Osteoblast (primary cell): ENCODE results near the gene PIP4K2C. TPM values are rescaled to one million over a fixed set of nuclear protein-coding genes. Genes with fewer than 3 reads are reported as not detected.
A peak's percentile ranks its signal among the peaks of the same experiment; 100 is the strongest.

ENCODE experiments used
- DNase-seq: peaks from one replicate; pipeline ENCODE4 v3.0.0; 2011; ENCODE audit warnings: low spot score, mixed read lengths; ENCODE audit not compliant: insufficient read length; ENCODE audit errors: missing footprints
- H2AFZ ChIP-seq: 2 replicates; pipeline ENCODE4 v1.6.0; 2011; ENCODE audit warnings: mild to moderate bottlenecking, low read length
- H3K27ac ChIP-seq: 2 replicates; pipeline ENCODE4 v1.5.1; 2011; ENCODE audit warnings: mild to moderate bottlenecking, low read depth, low read length, moderate library complexity
- H3K27me3 ChIP-seq: 2 replicates; pipeline ENCODE4 v1.6.0; 2012; ENCODE audit warnings: mild to moderate bottlenecking, control low read depth, inconsistent platforms, low read length, moderate library complexity; ENCODE audit not compliant: insufficient read depth
- H3K36me3 ChIP-seq: 2 replicates; pipeline ENCODE4 v1.5.1; 2011; ENCODE audit warnings: mild to moderate bottlenecking, low read length, control low read depth, moderate library complexity; ENCODE audit not compliant: insufficient read depth
- H3K4me1 ChIP-seq: 2 replicates; pipeline ENCODE4 v1.5.1; 2011; ENCODE audit warnings: mild to moderate bottlenecking, low read length, control low read depth, moderate library complexity; ENCODE audit not compliant: insufficient read depth
- H3K4me2 ChIP-seq: 2 replicates; pipeline ENCODE4 v1.6.0; 2011; ENCODE audit warnings: mild to moderate bottlenecking, low read length; ENCODE audit not compliant: insufficient read depth
- H3K4me3 ChIP-seq: fragments of 200-600 bp; sonication (generic); 3 replicates; pipeline ENCODE4 v1.5.1; 2012; ENCODE audit warnings: mild to moderate bottlenecking, low read length, inconsistent platforms; ENCODE audit not compliant: insufficient read depth
- H3K79me2 ChIP-seq: 2 replicates; pipeline ENCODE4 v1.6.0; 2012; ENCODE audit warnings: mild to moderate bottlenecking, low read length, control low read depth, inconsistent platforms; ENCODE audit not compliant: insufficient read depth
- H3K9me3 ChIP-seq: 2 replicates; pipeline ENCODE4 v1.5.1; 2011; ENCODE audit warnings: low read depth, low read length, control low read depth
- H4K20me1 ChIP-seq: 2 replicates; pipeline ENCODE4 v1.6.0; 2012; ENCODE audit warnings: mild to moderate bottlenecking, low read length, control low read depth; ENCODE audit not compliant: insufficient read depth
- total RNA-seq: library from RNA; depleted of rRNA; stranded (reverse); fragments of >200 nt; gene quantifications from 2 replicates; pipeline ENCODE4 v1.2.3, GENCODE V29; 2012
- TF ChIP-seq, protein P1 (sequence below): IDR thresholded peaks from 2 replicates; pipeline ENCODE4 v1.5.1; 2011; ENCODE audit warnings: mild to moderate bottlenecking, low read depth, low read length, moderate library complexity; ENCODE audit errors: extremely low read depth

PIP4K2C gene
- total RNA-seq, 1 donor, result 36.6 TPM

GRCh38 chr12:57629897-57630471 is 39.0 kb downstream of the PIP4K2C start:
- Histone ChIP-seq H3K36me3 (no peaks in the 10 kb centered on the region), H3K27ac (no peak overlapping the region)

GRCh38 chr12:57630891-57631433 is 40.0 kb downstream of the PIP4K2C start:
- Histone ChIP-seq H3K27me3 (peaks cover 42% of the 10 kb centered on the region), H3K9me3 (no peaks in the 10 kb centered on the region), H3K27ac (no peak overlapping the region), H3K79me2 (no peaks in the 10 kb centered on the region), H3K4me3 (no peak overlapping the region), H3K4me1 (no peaks in the 10 kb centered on the region), H3K36me3 (no peaks in the 10 kb centered on the region), H4K20me1 (no peaks in the 10 kb centered on the region), H2AFZ (no peak overlapping the region), H3K4me2 (no peak overlapping the region)
- DNase-seq, result peak; percentile 64
- TF ChIP-seq, protein P1, sequence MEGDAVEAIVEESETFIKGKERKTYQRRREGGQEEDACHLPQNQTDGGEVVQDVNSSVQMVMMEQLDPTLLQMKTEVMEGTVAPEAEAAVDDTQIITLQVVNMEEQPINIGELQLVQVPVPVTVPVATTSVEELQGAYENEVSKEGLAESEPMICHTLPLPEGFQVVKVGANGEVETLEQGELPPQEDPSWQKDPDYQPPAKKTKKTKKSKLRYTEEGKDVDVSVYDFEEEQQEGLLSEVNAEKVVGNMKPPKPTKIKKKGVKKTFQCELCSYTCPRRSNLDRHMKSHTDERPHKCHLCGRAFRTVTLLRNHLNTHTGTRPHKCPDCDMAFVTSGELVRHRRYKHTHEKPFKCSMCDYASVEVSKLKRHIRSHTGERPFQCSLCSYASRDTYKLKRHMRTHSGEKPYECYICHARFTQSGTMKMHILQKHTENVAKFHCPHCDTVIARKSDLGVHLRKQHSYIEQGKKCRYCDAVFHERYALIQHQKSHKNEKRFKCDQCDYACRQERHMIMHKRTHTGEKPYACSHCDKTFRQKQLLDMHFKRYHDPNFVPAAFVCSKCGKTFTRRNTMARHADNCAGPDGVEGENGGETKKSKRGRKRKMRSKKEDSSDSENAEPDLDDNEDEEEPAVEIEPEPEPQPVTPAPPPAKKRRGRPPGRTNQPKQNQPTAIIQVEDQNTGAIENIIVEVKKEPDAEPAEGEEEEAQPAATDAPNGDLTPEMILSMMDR, result no peak

More at GRCh38 chr12:57629897-57630471, 39.0 kb downstream of the PIP4K2C start:
- H3K4me1 ChIP-seq, result no peaks in the 10 kb centered on the region
- peak; percentile 29 for DNase-seq
- no peaks in the 10 kb centered on the region for H3K9me3 ChIP-seq
- TF ChIP-seq, protein P1, result no peak
- no peaks in the 10 kb centered on the region for H4K20me1 ChIP-seq
- H2AFZ ChIP-seq, result no peak overlapping the region
- H3K27me3 ChIP-seq, result peaks cover 40% of the 10 kb centered on the region
- H3K4me3 ChIP-seq, result no peak overlapping the region
- no peak overlapping the region for H3K4me2 ChIP-seq
- H3K79me2 ChIP-seq, result no peaks in the 10 kb centered on the region

DNA sequence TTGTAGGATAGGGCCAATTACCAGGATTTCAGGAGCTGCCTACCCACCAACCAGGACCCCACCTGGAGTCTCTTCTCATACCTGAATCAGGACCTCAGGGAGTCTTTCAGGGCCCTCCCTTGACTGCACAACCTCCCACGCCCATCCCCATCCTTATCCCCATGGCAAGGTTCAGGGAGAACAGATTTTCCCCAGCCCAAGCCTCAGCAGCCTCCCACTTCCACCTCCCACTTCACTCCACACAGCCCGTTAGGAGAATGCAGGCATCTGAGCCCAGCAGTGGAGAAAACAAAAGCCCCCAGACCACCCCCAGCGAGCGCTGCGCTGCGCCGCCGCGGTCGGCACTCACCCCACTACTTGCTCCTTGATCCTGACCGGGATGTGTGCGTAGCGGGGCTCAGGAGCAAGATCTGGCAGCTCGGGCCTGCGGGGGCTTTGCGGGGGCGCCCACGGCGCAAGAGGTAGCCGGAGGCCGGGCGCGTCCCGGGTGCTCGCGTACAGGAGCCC is 40.6 kb downstream of the PIP4K2C start:
- peak; percentile 21 for DNase-seq
- Histone ChIP-seq H3K36me3 (no peaks in the 10 kb centered on the region), H3K79me2 (no peaks in the 10 kb centered on the region), H4K20me1 (no peaks in the 10 kb centered on the region), H2AFZ (no peak overlapping the region), H3K27me3 (peaks cover 41% of the 10 kb centered on the region), H3K4me3 (no peak overlapping the region), H3K4me1 (no peaks in the 10 kb centered on the region), H3K9me3 (no peaks in the 10 kb centered on the region), H3K4me2 (no peak overlapping the region), H3K27ac (no peak overlapping the region)
- TF ChIP-seq, protein P1, result no peak

GRCh38 chr12:57632073-57632957 is 41.3 kb downstream of the PIP4K2C start:
- Histone ChIP-seq H3K9me3 (no peaks in the 10 kb centered on the region), H3K27ac (no peak overlapping the region), H3K4me3 (peak overlapping the region; percentile 65), H3K27me3 (peaks cover 37% of the 10 kb centered on the region), H4K20me1 (no peaks in the 10 kb centered on the region), H3K79me2 (no peaks in the 10 kb centered on the region), H3K4me1 (no peaks in the 10 kb centered on the region), H3K4me2 (peak overlapping the region; percentile 78), H2AFZ (peak overlapping the region; percentile 62), H3K36me3 (no peaks in the 10 kb centered on the region)
- TF ChIP-seq, protein P1, result no peak
- peak; percentile 73 for DNase-seq
